A673 (cell line): ENCODE results near the gene TTC33.

ENCODE experiments used
- CTCF ChIP-seq: fragments of 300-800, 200-600 bp; sonication (generic); conservative IDR thresholded peaks from 2 replicates; pipeline ENCODE4 v1.5.1; 2017; ENCODE audit warnings: low read depth, mild to moderate bottlenecking, antibody characterized with exemption, low read length, moderate library complexity, mixed read lengths
- EZH2 ChIP-seq: fragments of 200-600 bp; sonication (generic); IDR thresholded peaks from 2 replicates; pipeline ENCODE4 v1.6.1; 2017; ENCODE audit warnings: borderline replicate concordance, low read depth, mild to moderate bottlenecking, mixed read lengths, antibody characterized with exemption, low read length; ENCODE audit not compliant: poor library complexity, severe bottlenecking

GRCh38 chr5:40631236-40631635 is 124.5 kb downstream of the TTC33 start:
- TF ChIP-seq CTCF (no peak), EZH2 (no peak)
